Activated gamma-delta T cell treated with Interleukin-2 at 50 U/mL for 16 hours (primary cell): ENCODE measurements around the gene SLC35B2.
A peak's percentile ranks its signal among the peaks of the same experiment; 100 is the strongest.

Experiments
- DNase-seq: peaks from one replicate; pipeline ENCODE4 v3.0.0-alpha.2; 2020

Gene SLC35B2

DNA sequence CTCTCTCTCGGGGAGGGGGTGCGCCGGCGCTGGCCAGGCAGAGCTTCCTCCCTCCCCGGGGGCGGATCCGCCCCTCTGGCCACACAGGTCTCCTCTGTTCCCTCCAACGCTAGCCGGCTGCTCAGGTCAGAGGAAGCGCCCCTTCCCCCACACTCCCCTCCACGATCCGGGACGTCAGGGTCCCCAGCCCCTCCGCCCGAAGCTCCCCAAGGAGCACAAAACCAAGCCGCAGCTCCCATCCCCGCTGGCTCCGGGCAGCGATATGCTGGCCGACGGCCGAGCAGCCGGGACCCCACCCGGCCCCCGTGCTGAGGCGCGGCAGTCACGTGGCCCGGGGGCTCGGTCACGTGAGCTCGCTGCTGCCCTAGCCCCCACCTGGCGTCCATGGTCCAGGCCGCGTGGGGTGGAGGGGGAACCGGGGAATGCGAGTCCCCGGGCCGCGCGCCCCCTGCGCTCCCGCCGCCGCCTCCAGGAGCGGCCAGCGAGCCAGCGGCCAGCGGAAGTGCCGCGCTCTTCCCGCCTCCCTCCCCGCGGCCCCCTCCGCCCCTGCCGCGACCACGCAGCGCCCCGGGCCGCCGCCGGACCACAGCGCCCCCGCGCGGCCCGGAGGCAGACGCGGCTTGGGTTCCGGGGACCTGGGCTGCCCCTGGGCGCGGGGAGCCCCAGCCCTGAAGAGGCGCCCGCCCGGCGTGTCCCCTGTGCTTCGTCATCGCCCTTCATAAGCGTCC lies at the start of gene SLC35B2:
Gene SLC35B2 (minus strand): TSS at position 504 of the 728 bp plus-strand sequence. CDS start 118 bp downstream, at position 386.
- DNase-seq: peak; percentile 59

- DNase-seq: no peak
Measured at GRCh38 chr6:44306710-44307109, 49.4 kb upstream of the SLC35B2 start.

- no peak for DNase-seq
Measured at GRCh38 chr6:44305200-44305725, 47.9 kb upstream of the SLC35B2 start.

GRCh38 chr6:44304282-44305199 lies 47.2 kb upstream of the SLC35B2 start:
- peak; percentile 46 for DNase-seq

GRCh38 chr6:44303842-44304241 lies 46.5 kb upstream of the SLC35B2 start:
- DNase-seq: no peak

- DNase-seq: no peak
Measured at GRCh38 chr6:44302856-44303255, 45.5 kb upstream of the SLC35B2 start.

DNA sequence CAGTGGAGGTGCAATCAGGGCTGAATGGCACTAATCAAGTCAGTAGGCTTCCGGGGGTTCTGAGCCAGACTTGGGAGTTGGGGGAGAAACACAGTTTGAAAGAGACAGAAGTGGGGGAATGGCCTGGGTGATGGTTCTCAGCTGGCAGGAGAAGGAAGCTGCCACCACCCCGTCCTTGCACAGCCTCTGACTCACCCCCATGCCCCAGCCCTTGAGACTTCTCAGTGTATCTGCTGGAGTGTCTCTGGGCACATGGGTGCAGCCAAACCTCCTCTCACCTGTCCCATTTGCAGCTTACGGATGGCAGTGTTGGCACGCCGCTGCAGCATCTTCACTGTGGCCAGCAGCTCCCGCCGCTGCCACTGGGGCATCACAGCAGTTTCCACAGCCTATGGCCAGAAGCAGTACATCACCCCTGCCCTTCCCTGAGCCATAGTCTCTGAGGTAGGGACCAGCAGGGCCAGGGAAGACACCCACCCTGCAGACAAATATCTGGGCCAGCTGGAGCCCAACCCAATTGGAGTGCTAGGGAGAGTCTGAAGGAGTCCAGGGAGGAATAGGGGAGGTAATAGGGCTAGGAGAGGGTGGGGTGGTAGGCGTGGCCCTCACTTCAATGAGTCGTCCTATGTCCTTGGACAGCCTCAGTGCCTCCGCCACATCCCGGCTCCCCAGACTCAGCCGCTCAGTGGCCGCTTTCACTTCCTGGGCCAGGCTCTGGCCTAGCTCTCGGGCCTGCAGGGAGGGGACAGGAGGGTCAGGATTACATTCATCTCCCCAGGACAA lies 44.6 kb upstream of the SLC35B2 start:
- no peak for DNase-seq

DNA sequence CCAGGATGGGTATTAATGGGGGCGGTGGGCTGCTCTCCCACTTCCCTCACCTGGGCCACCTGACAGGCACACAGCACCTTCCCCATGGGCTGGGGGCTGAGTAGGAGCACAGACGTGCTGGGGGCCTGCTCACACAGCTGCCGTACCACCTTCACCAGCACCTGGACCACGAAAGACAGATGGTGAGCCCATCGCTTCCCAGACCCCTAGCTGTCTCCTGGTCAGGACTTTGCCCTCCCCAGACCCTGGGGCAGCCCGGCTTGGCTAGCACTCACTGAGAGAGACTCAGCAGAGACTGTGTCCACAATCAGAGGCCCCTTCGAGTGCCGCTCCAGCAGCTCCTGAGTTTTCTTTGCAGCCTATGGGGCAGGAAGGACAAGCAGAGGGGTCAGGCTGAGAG lies 43.8 kb upstream of the SLC35B2 start:
- DNase-seq: no peak

GRCh38 chr6:44300292-44300823 lies 43.0 kb upstream of the SLC35B2 start:
- DNase-seq: no peak

DNA sequence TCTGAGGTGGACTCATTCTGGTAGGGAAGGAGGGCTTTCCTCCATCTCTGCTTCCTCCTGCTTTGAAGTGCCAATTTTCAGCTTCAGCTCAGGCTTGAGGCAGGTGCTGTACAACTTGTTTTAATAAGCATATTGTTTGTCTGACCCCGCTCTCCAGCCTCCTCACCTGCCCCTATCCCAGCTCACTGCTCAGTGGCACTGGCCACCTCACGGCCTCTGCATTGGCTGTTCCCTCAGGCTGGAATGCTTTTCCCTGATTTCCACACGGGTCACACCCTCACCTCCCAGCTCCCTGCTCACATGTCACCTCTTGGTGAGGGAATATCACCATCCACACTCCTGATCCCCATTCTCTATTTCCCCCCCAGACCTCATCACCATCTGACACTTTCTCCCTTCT lies 41.5 kb upstream of the SLC35B2 start:
- no peak for DNase-seq

DNA sequence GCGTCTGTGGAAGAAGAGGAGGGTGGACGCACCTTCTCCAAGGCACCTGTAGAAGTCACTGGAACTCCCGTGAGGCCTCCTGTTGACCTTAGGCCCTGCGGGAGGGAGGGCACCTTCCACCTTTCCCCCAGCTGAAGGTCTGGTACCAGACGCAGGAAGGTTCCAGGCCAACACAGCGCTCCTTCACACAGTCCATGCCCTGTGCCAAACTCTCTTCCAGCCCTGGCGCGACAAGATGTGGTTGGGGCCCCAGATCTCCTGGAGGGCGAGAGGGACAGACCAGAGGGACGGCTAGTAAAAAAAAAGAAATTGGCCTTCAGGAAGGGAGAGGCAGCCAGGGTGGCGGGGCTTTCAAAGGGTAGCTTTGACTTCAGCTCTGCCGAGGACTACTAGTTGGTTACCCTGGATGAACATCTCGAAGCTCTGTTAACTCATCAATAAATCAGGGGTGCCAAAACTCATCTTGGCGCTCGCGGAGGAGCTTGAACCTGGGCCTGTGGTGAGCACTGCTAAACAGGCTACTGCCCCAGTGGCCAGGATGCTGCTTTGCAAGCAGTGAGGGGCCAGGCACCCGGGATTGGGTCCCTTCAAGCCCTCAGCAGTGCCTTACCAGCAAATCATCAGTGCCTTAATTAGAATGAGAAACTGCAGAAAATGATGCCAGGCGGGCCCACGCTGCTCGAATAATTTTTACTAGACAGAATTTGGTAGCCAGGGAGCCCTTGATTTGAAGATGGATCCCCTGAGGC lies 40.9 kb upstream of the SLC35B2 start:
- no peak for DNase-seq

DNA sequence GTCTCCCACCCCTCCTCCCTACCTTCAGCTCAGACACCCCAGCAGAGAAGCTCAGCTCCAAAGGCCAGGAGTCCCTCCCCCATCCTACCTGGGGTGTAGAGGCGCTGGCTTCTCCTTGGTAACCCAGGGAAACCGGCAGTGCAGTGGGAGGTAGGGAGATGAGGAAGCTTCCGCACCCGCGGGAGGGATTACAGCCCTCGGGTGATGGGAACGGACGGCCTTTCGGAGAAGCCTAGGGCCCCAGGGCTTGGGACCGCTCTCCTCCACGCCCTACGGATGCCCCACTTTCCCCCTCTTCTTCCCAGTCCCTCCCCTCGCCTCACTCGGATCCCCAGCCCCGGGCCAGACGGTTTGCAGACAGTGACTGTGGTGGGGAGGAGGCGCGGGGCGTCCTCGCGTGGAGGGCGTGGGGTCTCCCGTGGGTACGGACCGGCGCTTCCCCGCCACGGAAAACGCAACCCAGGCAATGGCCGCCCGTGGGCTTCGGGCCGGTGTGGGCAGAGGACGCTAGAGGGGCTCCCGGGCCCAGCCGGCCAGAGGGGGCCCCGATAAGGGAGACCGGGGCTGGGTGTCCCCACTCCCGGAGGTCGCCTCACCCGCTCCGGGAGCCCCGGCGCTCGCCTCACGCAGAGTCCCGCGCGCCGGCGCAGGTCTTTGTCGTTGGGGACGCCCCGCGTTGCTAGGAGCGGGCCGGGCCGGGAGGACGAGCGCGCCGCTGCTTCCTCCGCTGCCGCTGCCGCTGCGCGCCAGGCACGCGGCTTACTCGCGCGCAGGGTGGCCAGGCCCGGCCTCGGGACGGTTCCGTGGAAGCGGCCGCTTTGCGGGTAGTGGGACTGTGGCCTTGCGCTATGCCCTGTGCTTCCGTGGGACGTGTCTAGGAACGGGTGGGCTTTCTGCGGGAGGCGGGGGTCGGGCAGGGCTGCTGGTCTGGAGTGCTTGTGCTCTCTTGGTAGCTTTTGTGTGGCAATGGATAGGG lies 40.0 kb upstream of the SLC35B2 start:
- peak; percentile 17 for DNase-seq

DNA sequence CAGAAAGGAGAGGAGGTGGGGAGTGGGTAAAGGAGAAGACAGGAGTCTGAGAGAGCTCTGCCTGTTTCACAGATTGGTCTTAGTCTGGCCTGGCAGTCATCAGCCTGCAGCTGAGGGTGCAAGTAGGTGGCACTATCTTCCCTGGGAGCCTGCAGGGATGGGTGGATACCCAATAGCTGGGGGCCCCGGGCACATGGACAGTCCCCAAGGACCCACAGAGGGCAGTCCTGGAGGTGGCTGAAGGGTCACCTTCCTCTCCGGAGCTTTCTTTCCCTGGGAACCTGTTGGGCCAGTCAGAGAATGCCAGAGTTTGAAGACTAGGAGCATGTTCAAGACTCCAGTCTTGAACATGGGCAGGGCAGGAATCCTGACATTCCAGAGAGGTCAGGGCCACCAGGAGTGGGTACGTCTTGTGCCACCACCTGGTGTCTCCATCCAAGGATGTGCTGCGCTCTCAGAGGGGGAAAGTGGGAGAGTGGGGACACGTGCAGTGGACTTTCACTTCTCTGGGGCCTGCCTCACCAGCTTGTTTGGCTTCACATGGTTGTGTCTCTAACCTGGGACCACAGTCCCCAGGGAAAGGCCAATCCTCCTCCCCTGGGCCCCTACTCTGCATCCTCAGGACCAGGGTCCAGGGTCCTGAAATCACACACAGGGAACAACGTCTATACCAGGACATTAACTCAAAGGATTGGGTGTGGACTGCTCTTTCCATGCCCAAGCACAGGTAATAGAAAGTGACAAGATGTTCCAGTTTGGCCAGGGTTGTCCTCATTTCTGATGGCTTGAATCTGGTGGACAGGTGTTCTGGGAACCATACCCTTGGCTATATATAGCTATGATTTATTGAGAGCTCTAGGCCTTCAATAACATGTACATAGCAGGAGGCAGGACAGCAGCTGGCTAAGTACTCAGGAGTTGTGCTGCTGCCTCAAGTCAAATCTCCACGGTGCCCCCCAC lies 37.8 kb upstream of the SLC35B2 start:
- no peak for DNase-seq

DNA sequence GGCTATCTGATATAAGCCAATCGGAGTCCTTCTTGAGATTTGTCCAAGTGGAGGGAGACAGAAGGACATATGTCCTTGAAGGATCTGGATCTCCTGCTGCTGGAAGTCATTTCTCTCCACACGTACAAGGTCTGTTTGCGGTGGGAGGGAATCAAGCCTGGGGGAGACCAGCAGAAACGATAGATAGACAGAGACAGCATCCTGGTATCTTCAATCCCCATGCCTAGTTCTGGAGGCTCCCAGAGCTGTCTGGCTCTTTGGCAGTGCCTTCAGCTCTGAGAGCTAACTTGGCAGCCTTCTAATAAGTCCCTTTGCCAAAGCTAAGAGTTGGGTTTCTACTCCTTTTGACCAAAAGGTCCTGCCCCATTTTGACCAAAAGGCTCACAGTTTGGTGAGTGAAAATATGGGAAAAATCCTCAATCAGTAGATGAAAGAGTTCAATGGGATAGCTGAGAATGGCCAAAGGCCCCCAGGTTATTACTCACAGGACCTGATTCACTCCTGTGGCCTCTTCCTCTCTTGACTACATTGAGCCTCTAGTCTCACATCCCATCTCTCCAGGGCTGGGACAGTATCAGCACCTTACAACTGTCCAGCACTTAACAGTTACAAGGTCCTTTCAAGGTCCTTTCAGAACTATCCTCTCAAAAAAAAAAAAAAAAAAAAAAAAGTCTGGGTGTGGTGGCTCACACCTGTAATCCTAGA lies 35.5 kb upstream of the SLC35B2 start:
- no peak for DNase-seq

GRCh38 chr6:44291841-44292240 lies 34.5 kb upstream of the SLC35B2 start:
- no peak for DNase-seq

DNA sequence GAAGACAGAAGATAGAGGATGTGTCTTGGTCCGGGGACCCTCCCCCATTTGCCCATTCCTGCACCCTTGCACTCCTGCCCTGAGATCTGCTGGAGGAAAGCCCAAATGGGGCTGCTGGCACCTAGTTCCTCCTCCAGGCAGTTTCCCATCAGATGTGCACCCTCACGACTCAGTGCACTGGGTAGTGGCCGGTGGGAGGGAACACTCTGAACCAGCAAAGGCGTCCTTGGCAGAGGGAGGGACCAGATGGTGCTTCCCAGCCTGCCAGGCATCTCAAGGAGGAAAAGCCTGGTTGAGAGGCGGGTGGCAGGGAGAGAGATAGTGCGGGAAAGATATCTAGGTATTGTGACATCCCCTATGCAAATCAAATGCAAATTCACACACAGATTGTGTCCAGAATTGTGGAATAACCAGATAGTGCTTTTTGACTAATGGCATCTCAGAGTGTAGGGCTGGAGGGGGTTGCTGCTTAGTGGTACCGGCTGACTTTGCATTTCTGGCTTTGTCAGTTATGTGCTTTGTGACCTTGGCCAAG lies 32.5 kb upstream of the SLC35B2 start:
- no peak for DNase-seq

GRCh38 chr6:44286747-44287146 lies 29.4 kb upstream of the SLC35B2 start:
- DNase-seq: no peak

- DNase-seq: no peak
Measured at GRCh38 chr6:44286285-44286565, 28.9 kb upstream of the SLC35B2 start.
